Astrocyte (in vitro differentiated cells and primary cell): ENCODE measurements around the gene LRMDA.

Source experiments
- CTCF ChIP-seq: IDR thresholded peaks from 2 replicates; pipeline ENCODE4 v1.5.1; 2011; ENCODE audit warnings: low read depth, mild to moderate bottlenecking, inconsistent platforms, low read length, moderate library complexity; ENCODE audit not compliant: insufficient read depth
- EZH2 ChIP-seq: IDR thresholded peaks from 2 replicates; pipeline ENCODE4 v1.6.1; 2012; ENCODE audit warnings: mild to moderate bottlenecking, low read length, inconsistent platforms; ENCODE audit not compliant: insufficient read depth

GRCh38 chr10:75638752-75639151 is 207.3 kb downstream of the LRMDA start:
- TF ChIP-seq EZH2 (no peak), CTCF (no peak)
